IPS-NIHi7 (cell line): ENCODE measurements around the gene POLR1E.
A peak's percentile ranks its signal among the peaks of the same experiment; 100 is the strongest.

Experiments used
- DNase-seq: peaks from one replicate; pipeline ENCODE4 v3.0.0; 2012; ENCODE audit warnings: mixed read lengths; ENCODE audit errors: extremely low spot score

POLR1E gene

GRCh38 chr9:37485389-37486255 lies at the start of gene POLR1E:
TSS of gene POLR1E (plus strand) at chr9:37485948. CDS start at chr9:37486048, 100 bp downstream.
- DNase-seq = peak; percentile 100

GRCh38 chr9:37436540-37436939 lies 49.2 kb upstream of the POLR1E start:
- DNase-seq = no peak

GRCh38 chr9:37437010-37437409 lies 48.7 kb upstream of the POLR1E start:
- DNase-seq = no peak

GRCh38 chr9:37437621-37438020 lies 48.1 kb upstream of the POLR1E start:
- DNase-seq = no peak

GRCh38 chr9:37438359-37438758 lies 47.4 kb upstream of the POLR1E start:
- DNase-seq = no peak

GRCh38 chr9:37441776-37442370 lies 43.9 kb upstream of the POLR1E start:
- no peak for DNase-seq

GRCh38 chr9:37442556-37442955 lies 43.2 kb upstream of the POLR1E start:
- no peak for DNase-seq

- DNase-seq = no peak
These were observed 42.2 kb upstream of the POLR1E start for GRCh38 chr9:37443566-37443965.

GRCh38 chr9:37444890-37445289 lies 40.9 kb upstream of the POLR1E start:
- DNase-seq = no peak

- no peak for DNase-seq
These were observed 39.9 kb upstream of the POLR1E start for GRCh38 chr9:37445832-37446231.

GRCh38 chr9:37446401-37446800 lies 39.3 kb upstream of the POLR1E start:
- no peak for DNase-seq

GRCh38 chr9:37447111-37447510 lies 38.6 kb upstream of the POLR1E start:
- no peak for DNase-seq

- no peak for DNase-seq
These were observed 35.7 kb upstream of the POLR1E start for GRCh38 chr9:37449862-37450632.

- no peak for DNase-seq
These were observed 34.1 kb upstream of the POLR1E start for GRCh38 chr9:37451628-37452027.

- DNase-seq = no peak
These were observed 33.1 kb upstream of the POLR1E start for GRCh38 chr9:37452611-37453010.

GRCh38 chr9:37453827-37454226 lies 31.9 kb upstream of the POLR1E start:
- no peak for DNase-seq

- DNase-seq = no peak
These were observed 31.5 kb upstream of the POLR1E start for GRCh38 chr9:37454238-37454637.

- no peak for DNase-seq
These were observed 29.7 kb upstream of the POLR1E start for GRCh38 chr9:37455884-37456647.

GRCh38 chr9:37456817-37457216 lies 28.9 kb upstream of the POLR1E start:
- DNase-seq = no peak

- no peak for DNase-seq
These were observed 21.7 kb upstream of the POLR1E start for GRCh38 chr9:37464006-37464405.

GRCh38 chr9:37464426-37465248 lies 21.1 kb upstream of the POLR1E start:
- DNase-seq = no peak
